Measurements from ENCODE around the gene BMPR1A. TPM values are rescaled to one million over a fixed set of nuclear protein-coding genes. Genes with fewer than 3 reads are reported as not detected.

The BMPR1A gene
- total RNA-seq, 1 experiment from 2014 or later: 42.6 TPM

DNA sequence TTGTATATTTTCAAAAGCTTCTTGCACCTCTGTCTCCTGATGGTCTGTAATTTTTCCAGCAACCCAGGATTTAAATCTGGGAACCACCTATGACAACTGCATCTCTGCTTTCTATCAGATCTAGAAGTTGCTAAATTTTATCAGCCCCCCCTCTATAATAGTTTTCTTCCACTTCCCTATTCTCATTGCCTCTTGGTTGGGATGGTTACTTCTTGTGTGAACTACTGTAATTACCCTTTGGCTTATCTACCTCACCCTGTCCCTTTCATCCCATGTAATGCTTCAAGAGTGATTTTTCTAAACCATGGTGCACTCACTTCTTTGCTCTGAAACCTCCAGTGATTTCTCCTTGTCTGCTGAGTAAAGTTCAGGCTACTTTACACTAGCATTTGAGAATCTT, 92.3 kb downstream of the BMPR1A start (continued):
- TF ChIP-seq, protein P1, sequence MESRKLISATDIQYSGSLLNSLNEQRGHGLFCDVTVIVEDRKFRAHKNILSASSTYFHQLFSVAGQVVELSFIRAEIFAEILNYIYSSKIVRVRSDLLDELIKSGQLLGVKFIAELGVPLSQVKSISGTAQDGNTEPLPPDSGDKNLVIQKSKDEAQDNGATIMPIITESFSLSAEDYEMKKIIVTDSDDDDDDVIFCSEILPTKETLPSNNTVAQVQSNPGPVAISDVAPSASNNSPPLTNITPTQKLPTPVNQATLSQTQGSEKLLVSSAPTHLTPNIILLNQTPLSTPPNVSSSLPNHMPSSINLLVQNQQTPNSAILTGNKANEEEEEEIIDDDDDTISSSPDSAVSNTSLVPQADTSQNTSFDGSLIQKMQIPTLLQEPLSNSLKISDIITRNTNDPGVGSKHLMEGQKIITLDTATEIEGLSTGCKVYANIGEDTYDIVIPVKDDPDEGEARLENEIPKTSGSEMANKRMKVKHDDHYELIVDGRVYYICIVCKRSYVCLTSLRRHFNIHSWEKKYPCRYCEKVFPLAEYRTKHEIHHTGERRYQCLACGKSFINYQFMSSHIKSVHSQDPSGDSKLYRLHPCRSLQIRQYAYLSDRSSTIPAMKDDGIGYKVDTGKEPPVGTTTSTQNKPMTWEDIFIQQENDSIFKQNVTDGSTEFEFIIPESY (IDR thresholded peaks at IDR 0.05; ENCODE audit: extremely low read depth, insufficient replicate concordance, low read length): no peak
- no peak for TF ChIP-seq TCF7L2 (IDR thresholded peaks at IDR 0.05; ENCODE audit: borderline replicate concordance, extremely low read depth, insufficient read depth, insufficient read length)
- TF ChIP-seq YY1 (IDR thresholded peaks at IDR 0.05; ENCODE audit: extremely low read depth, insufficient replicate concordance, low read depth, low read length): no peak

DNA sequence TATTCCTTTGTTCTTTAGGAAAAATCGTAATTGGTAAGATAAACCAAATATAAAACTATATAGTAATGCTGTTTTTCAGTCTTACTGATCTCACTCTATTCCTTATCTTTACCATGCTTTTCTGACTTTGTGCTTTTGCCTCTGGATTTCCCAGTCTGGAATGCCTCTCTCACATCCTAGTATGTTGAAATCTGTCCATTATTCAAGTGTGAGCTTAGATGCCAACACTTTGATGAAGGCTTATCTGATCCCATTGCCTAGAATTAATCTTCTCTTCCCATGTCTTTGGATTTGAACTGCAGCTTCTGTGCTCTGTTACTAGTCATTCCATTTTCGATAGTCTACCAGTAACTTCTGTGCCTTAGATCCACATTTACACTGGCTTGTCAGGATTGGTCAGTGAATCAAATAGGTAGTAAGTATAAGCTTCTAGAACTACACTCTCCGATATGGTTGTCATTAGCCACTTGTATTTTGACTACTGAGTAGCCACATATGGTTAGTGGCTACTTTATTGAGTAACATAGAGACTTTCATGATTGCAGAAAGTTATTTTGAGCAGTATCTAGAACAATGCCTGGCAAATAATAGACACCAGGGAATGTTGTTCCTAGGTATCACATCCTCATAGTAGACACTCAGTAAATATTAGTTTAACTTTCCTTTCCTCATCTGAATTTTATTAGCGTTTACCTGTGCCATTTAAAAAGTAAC, 92.9 kb downstream of the BMPR1A start:
- H3K9me3 ChIP-seq (ENCODE audit: control insufficient read depth in 1 of 2, insufficient read depth in 1 of 2, low read depth in 1 of 2, low read length in 2 of 2): no peaks in the 10 kb centered on the region
- no peaks in the 10 kb centered on the region for H3K36me3 ChIP-seq (ENCODE audit: control insufficient read depth in 1 of 2, insufficient read depth in 2 of 2, low read length in 2 of 2)
- H3K4me2 ChIP-seq (ENCODE audit: low read length): no peak overlapping the region
- ChIA-PET CTCF (no interaction called here), POLR2A (no interaction called here), RAD21 (ENCODE audit: low non-redundant PET in 1 of 2, low total read pairs in 2 of 2, uncharacterized antibody in 2 of 2, unreplicated experiment in 2 of 2) (no interaction called here)
- no peak overlapping the region for H3K4me3 ChIP-seq (replicated peaks in 1 of 2; ENCODE audit: low read depth in 1 of 2, low read length in 2 of 2)
- no peaks in the 10 kb centered on the region for H3K27me3 ChIP-seq (ENCODE audit: insufficient read depth, low read length)
- no peaks in the 10 kb centered on the region for H3K79me2 ChIP-seq (ENCODE audit: insufficient read depth, low read length)
- TF ChIP-seq CBX3 (IDR thresholded peaks at IDR 0.05; ENCODE audit: low read depth) (no peak), POLR2AphosphoS5 (IDR thresholded peaks at IDR 0.05; ENCODE audit: low read depth, low read length) (no peak), SRF (IDR thresholded peaks at IDR 0.05; ENCODE audit: low read depth) (no peak), JUND (IDR thresholded peaks at IDR 0.05) (no peak), SIN3A (IDR thresholded peaks at IDR 0.05; ENCODE audit: low read depth) (no peak), SP1 (IDR thresholded peaks at IDR 0.05; ENCODE audit: low read depth) (no peak), EGR1 (IDR thresholded peaks at IDR 0.05; ENCODE audit: low read depth) (no peak), EZH2 (IDR thresholded peaks at IDR 0.05) (no peak), POLR2A (IDR thresholded peaks at IDR 0.05; ENCODE audit: borderline replicate concordance, extremely low read depth, insufficient read depth, insufficient read length) (no peak), CEBPB (IDR thresholded peaks at IDR 0.05; ENCODE audit: low read depth) (no peak), ZNF274 (IDR thresholded peaks at IDR 0.05; ENCODE audit: low read depth, low read length) (no peak)
- TF ChIP-seq, protein P2, sequence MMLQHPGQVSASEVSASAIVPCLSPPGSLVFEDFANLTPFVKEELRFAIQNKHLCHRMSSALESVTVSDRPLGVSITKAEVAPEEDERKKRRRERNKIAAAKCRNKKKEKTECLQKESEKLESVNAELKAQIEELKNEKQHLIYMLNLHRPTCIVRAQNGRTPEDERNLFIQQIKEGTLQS (IDR thresholded peaks at IDR 0.05): no peak
- TF ChIP-seq, protein P1 (IDR thresholded peaks at IDR 0.05; ENCODE audit: extremely low read depth, insufficient replicate concordance, low read length): no peak
- TF ChIP-seq, protein P3, sequence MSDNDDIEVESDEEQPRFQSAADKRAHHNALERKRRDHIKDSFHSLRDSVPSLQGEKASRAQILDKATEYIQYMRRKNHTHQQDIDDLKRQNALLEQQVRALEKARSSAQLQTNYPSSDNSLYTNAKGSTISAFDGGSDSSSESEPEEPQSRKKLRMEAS (IDR thresholded peaks at IDR 0.05): no peak
- TF ChIP-seq, protein P4, sequence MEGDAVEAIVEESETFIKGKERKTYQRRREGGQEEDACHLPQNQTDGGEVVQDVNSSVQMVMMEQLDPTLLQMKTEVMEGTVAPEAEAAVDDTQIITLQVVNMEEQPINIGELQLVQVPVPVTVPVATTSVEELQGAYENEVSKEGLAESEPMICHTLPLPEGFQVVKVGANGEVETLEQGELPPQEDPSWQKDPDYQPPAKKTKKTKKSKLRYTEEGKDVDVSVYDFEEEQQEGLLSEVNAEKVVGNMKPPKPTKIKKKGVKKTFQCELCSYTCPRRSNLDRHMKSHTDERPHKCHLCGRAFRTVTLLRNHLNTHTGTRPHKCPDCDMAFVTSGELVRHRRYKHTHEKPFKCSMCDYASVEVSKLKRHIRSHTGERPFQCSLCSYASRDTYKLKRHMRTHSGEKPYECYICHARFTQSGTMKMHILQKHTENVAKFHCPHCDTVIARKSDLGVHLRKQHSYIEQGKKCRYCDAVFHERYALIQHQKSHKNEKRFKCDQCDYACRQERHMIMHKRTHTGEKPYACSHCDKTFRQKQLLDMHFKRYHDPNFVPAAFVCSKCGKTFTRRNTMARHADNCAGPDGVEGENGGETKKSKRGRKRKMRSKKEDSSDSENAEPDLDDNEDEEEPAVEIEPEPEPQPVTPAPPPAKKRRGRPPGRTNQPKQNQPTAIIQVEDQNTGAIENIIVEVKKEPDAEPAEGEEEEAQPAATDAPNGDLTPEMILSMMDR (IDR thresholded peaks at IDR 0.05 in 2 of 3, conservative IDR thresholded peaks at IDR 0.05 in 1 of 3; ENCODE audit: borderline replicate concordance in 1 of 3, insufficient read depth in 1 of 3, low read depth in 2 of 3, low read length in 2 of 3): no peak
- H3K9me2 ChIP-seq (ENCODE audit: insufficient read depth): no peaks in the 10 kb centered on the region
- no TSS peak for BruUV-seq (replicated peaks)
- H4K20me1 ChIP-seq (ENCODE audit: insufficient read depth): no peaks in the 10 kb centered on the region
- no peak for DNase-seq (ENCODE audit: low read depth, low spot score)
- no peak overlapping the region for H2AFZ ChIP-seq (ENCODE audit: low read depth, low read length, poor library complexity, severe bottlenecking)
- intact Hi-C loops (cut with micrococcal nuclease): no loop called here
- no peaks in the 10 kb centered on the region for H3K4me1 ChIP-seq (ENCODE audit: control insufficient read depth in 1 of 2, insufficient read depth in 2 of 2, low read length in 2 of 2)
- no peak for ATAC-seq
- no peak overlapping the region for H3K27ac ChIP-seq (ENCODE audit: low read depth, low read length)
- no peak overlapping the region for H3K9ac ChIP-seq (ENCODE audit: low read length)
